NCI-H1930 (cell line): ENCODE results near the gene PRDM15.

Experiments
- DNase-seq, 2 experiments: peaks; one replicate each; lab custom pipeline; 2025; lab: John Stamatoyannopoulos, UW

Gene PRDM15

DNA sequence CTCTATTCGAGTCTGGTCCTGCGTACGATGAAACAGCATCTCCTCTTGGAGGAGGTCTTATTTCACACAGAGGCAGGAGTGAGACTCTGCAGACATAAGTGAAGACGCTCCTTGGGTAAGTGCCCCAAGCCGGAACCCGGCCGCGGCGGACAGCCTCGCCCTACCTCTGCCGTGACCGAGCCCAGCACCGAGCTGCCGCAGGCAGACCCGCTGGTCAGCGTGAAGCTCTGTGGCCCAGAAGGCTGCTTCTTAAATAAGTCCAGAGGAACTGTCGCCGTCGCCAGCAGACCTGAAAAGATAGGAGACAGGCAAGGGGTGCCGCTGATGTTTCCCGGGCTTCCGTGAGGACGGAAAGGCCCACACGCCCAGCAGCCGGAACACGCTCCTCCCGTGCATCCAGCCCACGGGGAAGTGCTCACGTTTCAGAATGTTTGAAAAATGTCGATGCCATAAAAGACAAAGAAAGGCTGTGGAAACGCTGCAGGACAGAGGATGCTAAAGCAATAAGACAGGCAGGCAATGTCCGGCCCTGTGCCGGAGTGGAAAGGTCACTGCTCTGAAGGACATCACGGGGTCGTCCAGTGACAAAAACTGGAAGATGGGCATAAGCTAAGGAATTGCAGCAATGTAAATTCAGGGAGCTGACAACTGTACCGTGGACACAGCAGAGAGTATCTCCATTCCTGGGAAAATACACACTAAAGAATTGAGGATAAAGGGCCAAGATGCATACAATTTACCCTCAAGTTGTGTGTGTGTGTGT, 28.5 kb upstream of the PRDM15 start:
- DNase-seq, result no peak

DNA sequence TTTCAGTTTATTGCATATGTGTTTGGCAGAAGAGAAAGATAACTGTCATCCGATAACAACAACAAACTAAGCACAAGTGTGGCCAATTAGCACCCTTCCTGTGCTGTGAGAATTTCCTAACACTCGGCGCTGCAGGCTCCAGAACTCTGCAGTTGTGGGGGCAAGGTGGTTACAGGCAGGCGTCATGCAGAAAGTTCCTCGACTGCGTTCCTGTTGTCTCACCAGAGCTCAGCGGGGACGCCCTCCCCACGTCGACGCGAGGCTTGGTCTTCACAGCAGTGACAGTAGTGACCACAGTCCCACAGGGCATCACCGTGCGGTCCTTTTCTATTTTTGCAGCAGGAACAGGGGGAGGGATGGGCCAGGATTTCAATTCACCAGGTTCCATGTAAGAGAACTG, 27.6 kb upstream of the PRDM15 start:
- DNase-seq, result no peak

DNA sequence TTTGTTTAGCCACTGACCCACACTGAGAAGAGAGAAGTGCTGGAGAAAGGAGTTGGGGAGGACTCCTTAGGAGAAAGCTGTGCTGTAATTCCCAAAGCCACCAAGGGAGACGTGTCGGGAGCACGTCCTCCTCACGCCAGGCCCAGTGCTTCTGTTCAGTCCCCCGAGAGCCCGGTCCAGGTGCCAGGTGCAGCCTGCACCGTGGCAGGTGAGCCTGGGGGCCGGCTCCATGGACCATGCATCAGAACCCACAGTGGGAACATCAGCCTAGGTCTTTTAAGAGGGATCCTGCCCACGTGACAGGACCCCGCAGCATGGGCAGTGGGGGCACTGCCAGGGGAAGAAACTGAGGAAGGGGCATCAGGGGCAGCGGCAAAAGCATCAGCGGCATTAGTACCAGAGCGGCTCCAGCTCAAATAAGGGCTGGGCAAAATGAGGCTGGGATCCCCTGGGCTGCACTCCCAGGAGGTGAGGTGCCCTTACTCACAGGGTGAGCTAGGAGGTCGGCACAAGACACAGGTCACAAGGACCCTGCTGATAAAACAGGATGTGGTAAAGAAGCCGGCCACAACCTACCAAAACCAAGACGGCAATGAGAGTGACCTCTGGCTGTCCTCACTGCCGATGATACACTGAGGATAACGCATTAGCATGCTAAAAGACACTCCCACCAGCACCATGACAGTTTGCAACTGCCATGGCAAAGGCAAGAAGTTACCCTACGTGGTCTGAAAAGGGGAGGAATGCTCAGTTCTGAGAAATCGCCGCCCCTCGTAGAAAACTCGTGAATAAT, 24.6 kb upstream of the PRDM15 start:
- DNase-seq, result no peak

DNA sequence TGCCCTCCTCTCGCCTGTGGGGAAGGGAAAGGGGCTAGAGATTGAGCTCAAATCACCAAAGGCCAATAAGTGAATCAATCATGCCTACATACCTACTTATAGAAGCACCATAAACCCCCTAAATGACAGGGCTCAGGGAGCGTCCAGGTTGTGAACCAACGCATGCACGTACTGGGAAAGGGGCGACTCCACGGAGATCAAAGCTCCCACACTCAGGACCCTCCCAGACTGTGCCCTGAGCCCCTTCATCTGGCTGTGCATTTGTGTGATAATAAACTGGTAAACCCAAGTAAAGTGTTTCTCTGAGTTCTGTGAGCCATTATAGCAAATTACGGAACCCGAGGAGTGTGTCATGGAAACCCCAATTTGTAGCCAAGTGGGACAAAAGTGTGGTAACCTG, 23.8 kb upstream of the PRDM15 start:
- DNase-seq, result no peak

DNA sequence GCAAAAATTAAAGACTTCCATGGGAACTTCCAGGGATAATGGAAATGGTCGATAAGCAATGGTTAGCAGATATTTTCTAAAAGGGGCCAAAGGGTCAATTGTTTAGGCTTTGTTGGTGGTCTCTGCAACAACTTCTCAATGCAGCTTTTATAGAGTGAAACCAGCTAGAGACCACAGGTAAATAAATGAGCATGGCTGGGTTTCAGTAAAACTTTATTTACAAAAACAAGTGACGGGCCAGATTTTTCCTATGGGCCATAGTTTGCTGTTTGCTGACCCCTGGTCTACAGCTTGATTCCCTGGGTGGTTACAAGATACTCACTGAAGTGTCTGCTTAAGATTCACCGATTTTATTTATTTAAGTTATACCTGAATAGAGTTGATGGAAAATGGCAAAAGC, 22.6 kb upstream of the PRDM15 start:
- no peak for DNase-seq

DNA sequence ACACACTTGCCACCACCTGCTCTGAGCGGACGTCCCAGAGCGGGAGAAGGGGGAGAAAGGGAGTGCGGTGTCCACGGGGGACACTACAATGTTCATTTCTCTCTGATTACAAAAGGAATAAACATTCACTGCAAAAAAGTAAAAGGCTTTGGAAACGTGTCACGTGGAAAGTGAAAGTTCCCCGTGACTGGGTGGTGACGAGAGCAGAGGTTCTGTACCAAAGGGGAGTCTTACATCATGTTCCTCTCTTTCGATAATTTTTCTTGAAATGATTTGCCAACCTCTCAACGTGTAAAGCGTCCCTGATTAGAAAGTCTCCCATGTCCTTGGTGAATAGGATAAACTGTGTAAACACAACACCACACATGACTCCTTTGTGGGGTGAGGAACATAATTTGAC, 22.0 kb upstream of the PRDM15 start:
- no peak for DNase-seq

DNA sequence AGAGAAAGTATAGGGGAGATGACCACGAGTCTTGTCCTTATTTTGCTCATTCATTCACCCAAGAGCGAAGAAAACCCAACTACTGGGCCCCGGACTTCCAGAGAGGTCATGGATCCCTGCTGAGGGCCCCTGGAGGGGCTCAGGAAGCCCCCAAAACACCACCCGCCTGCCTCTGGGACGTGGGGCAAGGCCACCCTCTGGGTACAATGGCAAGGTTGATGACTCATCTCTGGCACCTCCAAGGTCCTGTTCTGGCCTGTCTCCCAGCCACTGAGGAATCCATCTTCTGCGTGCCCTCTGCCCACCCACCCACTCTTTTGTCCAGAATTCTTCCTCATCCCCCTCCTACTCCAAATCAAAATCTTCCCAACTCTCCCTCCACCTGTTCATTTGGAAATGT, 21.3 kb upstream of the PRDM15 start:
- no peak for DNase-seq

DNA sequence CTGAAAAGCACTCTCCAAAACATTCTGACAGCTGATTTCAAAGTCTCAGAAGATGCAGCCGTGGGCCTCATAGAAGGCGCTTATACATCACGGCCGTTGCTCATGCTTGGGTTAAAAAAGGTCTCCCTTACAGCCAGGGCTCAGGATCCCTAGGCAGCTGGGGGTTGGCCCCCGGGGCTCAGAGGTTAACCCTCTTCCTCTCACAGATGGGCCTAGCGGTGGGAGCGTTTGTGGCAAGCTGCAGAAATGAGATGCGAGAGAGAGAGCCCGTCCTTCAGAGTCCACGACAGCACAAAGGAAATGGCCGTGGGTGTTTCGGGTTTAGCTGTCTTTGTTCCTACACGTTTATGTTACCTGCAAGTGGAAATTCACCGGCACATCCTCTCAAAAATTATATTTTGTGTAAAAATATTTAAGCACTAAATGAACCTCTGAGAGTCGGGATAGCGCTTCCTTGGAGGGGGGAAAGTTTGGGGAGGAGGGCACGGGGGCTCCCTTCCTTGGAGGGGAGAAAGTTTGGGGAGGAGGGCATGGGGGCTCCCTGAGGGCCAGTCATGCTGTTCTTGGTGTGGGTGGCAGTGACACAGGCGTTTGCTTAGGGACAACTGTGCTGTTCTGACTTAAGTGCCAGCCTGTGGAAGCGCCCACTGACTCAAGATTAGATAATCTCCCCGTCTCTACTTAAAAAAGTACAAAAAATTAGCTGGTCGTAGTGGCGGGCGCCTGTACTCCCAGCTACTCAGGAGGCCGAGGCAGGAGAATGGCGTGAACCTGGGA, 20.5 kb upstream of the PRDM15 start:
- no peak for DNase-seq

DNA sequence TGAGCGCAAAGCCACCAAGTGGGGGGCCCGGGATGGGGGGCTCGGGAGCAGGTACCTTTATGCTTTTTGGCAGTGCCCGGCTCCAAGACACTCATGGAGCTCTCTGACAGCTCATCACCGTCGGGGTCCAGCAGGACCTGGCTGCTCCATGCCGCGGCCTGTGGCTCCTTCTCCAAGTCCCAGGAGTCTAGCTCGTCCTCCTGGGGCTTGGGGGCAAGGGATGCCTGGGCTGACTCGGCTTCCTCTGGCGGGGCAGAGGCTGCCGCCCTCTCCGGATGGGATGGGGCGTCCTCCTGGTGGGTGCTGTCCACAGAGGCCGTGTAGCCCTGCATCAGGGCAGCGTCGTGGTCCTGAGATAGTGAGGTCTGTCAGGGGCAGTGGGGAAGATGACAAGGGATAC, 19.9 kb upstream of the PRDM15 start:
- DNase-seq, result no peak

DNA sequence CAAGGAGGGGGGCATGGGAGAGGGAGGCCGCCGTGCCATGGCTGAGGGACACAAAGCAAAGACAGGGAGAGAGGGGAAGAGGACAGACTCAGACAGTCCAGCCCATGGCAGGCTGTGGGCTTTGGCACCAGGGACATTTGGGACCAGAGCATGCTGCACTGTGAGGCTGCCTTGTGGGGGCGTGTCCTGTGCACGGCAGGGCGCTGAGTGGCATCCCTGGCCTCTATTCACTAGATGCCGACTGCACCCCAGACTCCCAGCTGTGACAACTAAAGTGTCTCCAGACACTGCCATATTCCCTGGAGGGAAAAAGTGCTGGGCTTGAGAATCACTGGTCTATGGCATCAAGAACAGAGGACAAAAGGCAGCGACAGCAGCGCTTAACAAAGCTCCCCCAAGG, 18.6 kb upstream of the PRDM15 start:
- no peak for DNase-seq

DNA sequence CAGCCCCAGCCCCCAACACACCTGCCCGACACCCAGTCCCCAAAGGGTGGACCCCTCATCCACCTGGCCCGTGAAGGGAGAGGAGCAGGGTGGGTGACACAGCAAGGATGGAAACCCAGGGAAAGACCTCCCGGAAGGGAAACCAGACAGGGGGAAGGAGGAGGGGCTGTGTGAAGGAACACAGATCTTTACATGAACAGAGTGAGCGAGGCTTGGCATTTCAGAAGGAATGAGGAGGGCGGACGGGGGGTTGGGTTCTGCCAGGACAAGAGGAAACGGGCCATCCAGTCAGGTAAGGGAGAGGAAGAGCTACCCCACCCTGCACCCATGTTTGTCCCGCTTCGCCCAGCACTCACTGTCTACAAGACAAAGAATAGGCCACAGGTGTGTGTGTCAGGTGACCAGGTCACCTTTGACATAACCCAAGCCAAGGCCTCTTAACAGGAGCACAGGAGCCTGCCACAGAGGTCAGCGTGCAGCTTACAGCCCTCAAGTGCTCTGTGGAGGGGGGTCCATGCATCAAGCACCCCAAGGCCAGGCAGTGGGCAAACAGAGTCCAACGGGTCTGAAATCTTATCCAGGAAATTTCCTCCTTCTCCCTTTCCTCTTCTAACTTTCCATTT, 18.0 kb upstream of the PRDM15 start:
- DNase-seq, result no peak

DNA sequence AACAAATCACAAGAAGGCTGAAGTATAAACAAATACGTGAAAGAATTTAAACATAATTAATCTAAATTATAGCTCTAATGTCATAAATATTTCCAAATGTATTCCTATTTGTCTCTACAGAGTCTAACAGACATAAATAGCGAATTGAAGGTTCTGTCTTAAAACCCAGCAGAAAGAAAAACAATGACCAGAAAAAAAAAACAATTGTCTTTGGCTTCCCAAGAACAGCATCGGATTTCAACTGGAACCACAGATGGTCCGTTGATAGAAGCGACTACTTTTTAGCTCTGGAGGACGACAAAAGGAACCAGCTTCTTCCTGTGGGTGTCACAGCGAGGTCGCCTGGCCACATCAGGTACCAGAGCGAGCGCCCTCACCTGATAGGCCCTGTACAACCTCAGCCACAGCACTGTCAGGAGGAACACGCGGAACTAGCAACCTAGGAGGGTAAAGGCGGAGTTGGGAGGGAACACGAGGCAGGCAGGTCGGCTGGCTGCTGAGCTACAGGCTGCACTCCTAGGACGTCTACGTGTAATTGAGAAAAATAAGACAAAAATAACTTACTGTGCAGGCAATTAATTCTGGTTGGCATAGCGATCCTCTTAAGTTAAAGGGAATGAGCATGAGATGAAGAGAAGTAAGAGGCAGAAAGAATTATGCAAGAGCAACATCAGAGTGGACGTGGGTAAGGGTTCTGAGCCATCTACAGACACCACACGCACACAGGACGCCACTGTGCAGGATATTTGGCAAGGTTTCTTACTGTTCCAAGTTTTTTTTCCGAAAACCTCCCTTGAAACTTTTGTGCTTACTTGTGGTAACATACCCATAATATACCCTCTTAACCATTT, 16.7 kb upstream of the PRDM15 start:
- DNase-seq, result no peak

DNA sequence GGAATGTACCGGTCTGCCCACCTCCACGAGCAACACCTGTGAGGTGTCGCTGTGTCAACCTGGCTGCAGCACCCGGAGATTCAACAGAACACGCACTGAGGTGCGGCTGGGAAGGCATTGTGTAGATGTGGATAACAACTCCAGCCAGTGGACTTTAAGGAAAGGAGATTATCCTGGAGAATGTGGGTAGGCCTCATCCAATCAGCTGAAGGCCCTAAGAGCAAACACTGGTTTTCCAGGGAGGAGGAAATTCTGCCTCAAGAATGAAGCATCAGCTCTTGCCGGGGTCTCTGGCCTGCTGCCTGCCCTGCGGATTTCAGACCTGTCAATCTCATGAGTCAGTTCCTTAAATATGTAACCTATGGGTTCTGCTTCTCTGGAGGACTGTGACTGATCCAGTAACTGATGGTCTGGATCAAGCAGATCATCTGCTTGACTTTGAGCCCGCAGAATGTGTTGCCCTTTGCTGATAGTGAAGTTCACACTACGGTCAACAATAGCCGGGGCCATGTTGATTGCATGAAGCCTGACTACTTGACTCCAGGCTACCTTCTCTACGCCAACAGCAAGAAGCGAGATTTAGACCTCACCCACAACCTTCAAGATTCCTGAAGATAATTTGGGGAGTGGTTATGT, 15.9 kb upstream of the PRDM15 start:
- no peak for DNase-seq

DNA sequence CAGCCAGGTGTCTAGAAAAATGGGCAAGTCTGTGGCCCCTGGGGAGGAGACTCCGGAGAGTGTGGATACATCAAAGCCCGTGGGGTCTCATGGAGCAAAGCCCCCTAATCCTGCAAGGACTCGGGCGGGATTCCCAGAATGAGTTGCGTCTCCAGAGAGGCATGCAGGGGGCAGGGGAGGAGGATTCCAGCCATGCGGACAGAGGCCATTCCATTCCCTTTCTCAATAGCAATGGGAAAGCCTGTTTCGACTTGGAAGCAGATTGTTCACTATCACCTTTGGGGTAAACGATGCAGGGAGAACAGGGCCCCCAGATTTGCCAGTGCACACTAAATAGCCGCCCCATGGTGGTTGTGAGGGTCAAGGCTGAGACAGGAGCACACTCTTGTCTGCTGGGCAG, 15.4 kb upstream of the PRDM15 start:
- DNase-seq, result no peak

DNA sequence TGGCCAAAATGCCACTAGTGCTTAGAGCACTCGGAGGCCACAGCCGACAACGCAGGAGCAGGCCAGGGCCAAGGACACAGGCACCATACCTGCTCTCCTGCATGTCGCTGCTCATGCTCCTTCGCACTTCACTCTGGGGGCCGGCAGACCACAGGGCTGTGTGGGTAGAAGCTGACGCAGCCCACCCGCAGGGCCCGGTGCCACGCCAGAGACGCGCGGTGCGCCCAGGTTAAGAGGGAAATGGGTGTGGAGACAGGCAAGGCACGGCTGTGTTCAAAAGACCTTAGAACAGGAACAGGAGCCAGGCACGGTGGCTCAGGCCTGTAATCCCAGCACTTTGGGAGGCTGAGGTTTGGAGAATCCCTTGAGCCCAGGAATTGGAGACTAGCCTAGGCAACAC, 13.6 kb upstream of the PRDM15 start:
- no peak for DNase-seq

DNA sequence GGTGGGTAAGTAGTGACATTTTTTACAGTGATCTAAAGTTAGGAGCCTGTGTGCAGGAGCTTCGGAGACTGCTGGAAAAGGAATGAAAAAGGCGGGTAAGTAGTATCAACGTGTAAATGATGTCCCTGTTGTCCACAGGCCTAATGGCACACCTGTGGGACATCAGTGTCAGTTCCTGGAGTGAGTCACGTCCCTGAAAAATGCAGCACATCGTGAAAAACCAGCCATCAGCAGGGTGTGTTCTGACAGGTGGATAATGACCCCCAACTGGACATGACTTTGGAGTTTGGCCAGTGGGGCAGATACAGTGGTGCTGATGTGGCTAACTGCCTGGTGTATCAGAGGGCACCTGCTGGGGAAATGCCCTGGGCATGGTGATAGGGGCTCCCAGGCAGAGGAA, 12.0 kb upstream of the PRDM15 start:
- no peak for DNase-seq

DNA sequence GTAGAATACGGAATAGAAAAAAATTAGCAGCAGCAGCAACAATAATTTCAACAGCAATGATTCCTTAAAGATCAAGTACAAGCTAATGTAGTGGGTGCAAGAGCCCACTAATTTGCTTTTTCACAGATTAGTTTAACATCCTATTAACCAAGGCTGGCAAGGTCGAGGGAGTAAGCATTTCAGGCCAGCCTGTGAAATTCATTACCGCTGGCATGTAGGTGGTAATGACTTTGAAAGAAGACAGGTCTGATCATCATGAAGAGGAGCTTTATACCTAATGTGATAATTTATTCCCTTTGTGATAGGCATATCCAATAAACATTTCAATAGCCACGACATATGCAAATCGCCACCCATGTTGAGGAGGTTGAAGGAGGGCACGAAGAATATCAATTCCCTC, 11.2 kb upstream of the PRDM15 start:
- DNase-seq, result no peak

DNA sequence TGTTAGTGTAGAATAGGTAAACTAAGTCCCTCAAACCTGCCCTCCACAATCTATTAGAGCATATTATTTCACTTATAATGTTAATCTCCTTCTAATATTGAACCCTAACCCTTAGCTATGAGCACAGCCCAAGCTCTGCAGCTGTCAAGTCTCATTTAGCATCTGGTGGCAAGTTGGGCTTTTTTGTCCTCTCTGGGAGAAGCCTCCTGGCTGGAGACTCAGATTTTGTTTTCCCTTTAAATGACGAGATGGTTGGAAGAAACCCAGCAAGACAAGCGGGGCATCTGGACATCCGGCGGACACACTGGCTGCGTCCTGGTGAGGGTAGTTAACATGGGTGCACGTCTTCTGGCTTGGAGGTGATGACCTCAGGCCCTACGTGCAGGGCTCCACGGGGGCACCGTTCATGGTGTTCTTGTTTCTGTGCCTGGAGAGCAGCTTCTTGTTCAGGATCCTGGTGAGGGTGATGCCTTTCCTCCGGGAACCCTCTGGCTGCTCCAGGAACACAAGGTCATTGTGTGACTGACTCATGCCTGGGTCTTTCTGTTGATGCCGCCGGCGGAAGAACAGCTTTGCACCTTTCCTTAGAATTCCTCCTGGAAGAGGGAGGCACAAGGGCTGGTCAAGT, 9.7 kb upstream of the PRDM15 start:
- DNase-seq, result no peak

DNA sequence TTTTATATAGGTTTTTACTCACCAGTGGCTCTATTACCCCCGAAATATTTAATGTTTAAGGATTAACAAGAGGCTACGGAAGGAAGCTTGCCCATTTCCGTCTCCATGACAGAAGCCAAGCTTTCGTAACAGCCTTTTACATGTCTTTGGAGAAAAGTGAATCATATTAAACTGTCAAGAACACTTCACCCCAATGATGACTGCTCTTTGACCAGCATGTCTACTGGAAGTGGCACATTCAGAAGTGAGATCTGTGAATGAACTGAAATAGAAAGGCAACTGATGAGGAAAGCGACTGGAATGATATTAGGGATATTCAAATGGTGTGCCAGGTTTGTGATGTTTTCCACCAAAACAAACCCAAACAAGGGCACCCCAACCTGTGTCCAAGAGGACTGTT, 8.5 kb upstream of the PRDM15 start:
- no peak for DNase-seq

DNA sequence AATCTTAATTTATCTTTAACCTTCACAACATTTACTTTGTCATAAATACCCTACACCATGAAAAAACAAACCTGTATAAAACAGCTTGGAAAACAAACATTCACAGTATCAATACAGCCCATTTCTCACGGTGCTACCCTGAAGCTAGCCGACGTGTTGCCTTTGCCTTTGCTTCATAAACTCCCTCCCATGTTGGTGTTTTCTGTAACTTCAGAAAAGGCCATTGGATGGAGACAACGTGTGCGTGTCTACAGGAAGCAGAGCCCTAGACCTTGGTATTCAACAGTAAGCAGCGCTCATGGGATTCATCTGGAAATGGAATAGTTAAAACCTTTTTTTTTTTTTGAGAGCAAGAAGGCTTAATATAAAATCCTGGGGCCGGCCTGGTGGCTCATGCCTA, 7.2 kb upstream of the PRDM15 start:
- DNase-seq, result no peak
